ENCODE results near the gene RASSF8. TPM values are rescaled to one million over a fixed set of nuclear protein-coding genes. Genes with fewer than 3 reads are reported as not detected.

RASSF8 gene
- total and polyA plus RNA-seq, 2 experiments from 2014 or later: 11.5 to 30.6 TPM

DNA sequence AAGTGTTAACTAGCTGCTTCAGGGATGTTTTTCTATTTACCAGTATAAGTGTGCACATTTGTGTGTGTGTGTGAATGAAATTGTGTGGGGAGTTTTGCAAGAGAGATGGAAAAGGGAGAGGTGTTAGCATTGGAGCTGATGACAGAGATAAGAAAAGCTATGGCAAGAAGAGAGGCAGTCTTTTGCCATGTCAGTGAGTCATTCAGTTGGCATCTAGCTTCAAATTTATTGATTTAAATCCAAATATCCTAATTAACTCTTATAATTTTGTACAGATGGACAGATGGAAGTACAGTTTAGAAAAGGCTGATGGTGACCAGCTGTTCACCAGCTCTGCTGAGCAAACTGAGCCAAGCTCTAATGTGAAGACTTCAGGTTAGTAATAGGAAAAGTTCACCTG lies 169.7 kb downstream of the RASSF8 start:
- 0 out of 2 replicates have a peak, but pooled peaks cover 4% of the 10 kb centered on the region for H4K20me1 ChIP-seq (replicated peaks; ENCODE audit: insufficient read depth)
- ATAC-seq (no peak), DNase-seq (ENCODE audit: low spot score) (no peak)
- H3K79me2 ChIP-seq (replicated peaks; ENCODE audit: insufficient read depth): no peaks in the 10 kb centered on the region
- peaks cover 33% of the 10 kb centered on the region for H3K4me1 Mint-ChIP-seq
- peaks cover 61% of the 10 kb centered on the region for H3K27me3 Mint-ChIP-seq (ENCODE audit: insufficient read depth, low read depth, poor library complexity)
- no peak overlapping the region for H3K27ac ChIP-seq (ENCODE audit: low read depth)
- H3K9me2 ChIP-seq (ENCODE audit: insufficient read depth): no peaks in the 10 kb centered on the region
- H2AFZ ChIP-seq: no peak overlapping the region
- TF ChIP-seq, protein P1, sequence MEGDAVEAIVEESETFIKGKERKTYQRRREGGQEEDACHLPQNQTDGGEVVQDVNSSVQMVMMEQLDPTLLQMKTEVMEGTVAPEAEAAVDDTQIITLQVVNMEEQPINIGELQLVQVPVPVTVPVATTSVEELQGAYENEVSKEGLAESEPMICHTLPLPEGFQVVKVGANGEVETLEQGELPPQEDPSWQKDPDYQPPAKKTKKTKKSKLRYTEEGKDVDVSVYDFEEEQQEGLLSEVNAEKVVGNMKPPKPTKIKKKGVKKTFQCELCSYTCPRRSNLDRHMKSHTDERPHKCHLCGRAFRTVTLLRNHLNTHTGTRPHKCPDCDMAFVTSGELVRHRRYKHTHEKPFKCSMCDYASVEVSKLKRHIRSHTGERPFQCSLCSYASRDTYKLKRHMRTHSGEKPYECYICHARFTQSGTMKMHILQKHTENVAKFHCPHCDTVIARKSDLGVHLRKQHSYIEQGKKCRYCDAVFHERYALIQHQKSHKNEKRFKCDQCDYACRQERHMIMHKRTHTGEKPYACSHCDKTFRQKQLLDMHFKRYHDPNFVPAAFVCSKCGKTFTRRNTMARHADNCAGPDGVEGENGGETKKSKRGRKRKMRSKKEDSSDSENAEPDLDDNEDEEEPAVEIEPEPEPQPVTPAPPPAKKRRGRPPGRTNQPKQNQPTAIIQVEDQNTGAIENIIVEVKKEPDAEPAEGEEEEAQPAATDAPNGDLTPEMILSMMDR (conservative IDR thresholded peaks at IDR 0.05; ENCODE audit: low read depth in 2 of 2): no peak
- no peak for TF ChIP-seq CREB1 (CRISPR knock-in tag; IDR thresholded peaks at IDR 0.05; ENCODE audit: low read depth)
- no peak for TF ChIP-seq EZH2phosphoT487 (IDR thresholded peaks at IDR 0.05; ENCODE audit: unreplicated experiment)
- TF ChIP-seq ZNF114 (CRISPR knock-in tag; IDR thresholded peaks at IDR 0.05): no peak
- TF ChIP-seq NANOG (IDR thresholded peaks at IDR 0.05; ENCODE audit: borderline replicate concordance): no peak
- TF ChIP-seq JUNB (IDR thresholded peaks at IDR 0.05; ENCODE audit: unreplicated experiment): no peak
- no peak for TF ChIP-seq REST (IDR thresholded peaks at IDR 0.05; ENCODE audit: unreplicated experiment)
- TF ChIP-seq, protein P2, sequence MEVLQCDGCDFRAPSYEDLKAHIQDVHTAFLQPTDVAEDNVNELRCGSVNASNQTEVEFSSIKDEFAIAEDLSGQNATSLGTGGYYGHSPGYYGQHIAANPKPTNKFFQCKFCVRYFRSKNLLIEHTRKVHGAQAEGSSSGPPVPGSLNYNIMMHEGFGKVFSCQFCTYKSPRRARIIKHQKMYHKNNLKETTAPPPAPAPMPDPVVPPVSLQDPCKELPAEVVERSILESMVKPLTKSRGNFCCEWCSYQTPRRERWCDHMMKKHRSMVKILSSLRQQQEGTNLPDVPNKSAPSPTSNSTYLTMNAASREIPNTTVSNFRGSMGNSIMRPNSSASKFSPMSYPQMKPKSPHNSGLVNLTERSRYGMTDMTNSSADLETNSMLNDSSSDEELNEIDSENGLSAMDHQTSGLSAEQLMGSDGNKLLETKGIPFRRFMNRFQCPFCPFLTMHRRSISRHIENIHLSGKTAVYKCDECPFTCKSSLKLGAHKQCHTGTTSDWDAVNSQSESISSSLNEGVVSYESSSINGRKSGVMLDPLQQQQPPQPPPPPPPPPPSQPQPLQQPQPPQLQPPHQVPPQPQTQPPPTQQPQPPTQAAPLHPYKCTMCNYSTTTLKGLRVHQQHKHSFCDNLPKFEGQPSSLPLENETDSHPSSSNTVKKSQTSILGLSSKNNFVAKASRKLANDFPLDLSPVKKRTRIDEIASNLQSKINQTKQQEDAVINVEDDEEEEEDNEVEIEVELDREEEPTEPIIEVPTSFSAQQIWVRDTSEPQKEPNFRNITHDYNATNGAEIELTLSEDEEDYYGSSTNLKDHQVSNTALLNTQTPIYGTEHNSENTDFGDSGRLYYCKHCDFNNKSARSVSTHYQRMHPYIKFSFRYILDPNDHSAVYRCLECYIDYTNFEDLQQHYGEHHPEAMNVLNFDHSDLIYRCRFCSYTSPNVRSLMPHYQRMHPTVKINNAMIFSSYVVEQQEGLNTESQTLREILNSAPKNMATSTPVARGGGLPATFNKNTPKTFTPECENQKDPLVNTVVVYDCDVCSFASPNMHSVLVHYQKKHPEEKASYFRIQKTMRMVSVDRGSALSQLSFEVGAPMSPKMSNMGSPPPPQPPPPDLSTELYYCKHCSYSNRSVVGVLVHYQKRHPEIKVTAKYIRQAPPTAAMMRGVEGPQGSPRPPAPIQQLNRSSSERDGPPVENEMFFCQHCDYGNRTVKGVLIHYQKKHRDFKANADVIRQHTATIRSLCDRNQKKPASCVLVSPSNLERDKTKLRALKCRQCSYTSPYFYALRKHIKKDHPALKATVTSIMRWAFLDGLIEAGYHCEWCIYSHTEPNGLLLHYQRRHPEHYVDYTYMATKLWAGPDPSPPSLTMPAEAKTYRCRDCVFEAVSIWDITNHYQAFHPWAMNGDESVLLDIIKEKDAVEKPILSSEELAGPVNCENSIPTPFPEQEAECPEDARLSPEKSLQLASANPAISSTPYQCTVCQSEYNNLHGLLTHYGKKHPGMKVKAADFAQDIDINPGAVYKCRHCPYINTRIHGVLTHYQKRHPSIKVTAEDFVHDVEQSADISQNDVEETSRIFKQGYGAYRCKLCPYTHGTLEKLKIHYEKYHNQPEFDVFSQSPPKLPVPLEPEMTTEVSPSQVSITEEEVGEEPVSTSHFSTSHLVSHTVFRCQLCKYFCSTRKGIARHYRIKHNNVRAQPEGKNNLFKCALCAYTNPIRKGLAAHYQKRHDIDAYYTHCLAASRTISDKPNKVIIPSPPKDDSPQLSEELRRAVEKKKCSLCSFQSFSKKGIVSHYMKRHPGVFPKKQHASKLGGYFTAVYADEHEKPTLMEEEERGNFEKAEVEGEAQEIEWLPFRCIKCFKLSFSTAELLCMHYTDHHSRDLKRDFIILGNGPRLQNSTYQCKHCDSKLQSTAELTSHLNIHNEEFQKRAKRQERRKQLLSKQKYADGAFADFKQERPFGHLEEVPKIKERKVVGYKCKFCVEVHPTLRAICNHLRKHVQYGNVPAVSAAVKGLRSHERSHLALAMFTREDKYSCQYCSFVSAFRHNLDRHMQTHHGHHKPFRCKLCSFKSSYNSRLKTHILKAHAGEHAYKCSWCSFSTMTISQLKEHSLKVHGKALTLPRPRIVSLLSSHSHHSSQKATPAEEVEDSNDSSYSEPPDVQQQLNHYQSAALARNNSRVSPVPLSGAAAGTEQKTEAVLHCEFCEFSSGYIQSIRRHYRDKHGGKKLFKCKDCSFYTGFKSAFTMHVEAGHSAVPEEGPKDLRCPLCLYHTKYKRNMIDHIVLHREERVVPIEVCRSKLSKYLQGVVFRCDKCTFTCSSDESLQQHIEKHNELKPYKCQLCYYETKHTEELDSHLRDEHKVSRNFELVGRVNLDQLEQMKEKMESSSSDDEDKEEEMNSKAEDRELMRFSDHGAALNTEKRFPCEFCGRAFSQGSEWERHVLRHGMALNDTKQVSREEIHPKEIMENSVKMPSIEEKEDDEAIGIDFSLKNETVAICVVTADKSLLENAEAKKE (CRISPR knock-in tag; IDR thresholded peaks at IDR 0.05): no peak
- no peak for TF ChIP-seq ETS1 (IDR thresholded peaks at IDR 0.05)
- no peak for TF ChIP-seq POLR2AphosphoS5 (IDR thresholded peaks at IDR 0.05; ENCODE audit: low read depth)
- TF ChIP-seq STAT1 (IDR thresholded peaks at IDR 0.05; ENCODE audit: unreplicated experiment): no peak
- TF ChIP-seq EZH2 (IDR thresholded peaks at IDR 0.05; ENCODE audit: low read depth, unreplicated experiment): no peak
- TF ChIP-seq ZNF331 (CRISPR knock-in tag; IDR thresholded peaks at IDR 0.05; ENCODE audit: low read depth): no peak
- no peak overlapping the region for H3K4me2 ChIP-seq
- H3K4me3 ChIP-seq: no peak overlapping the region
- peaks cover 2% of the 10 kb centered on the region; the same call in 1 of the 3 replicates for H3K9me3 Mint-ChIP-seq
- no peak overlapping the region for H3K27ac Mint-ChIP-seq
- H3K27me3 ChIP-seq (ENCODE audit: insufficient read depth): peaks cover 84% of the 10 kb centered on the region
- H3K4me1 ChIP-seq (ENCODE audit: insufficient read depth): peaks cover 25% of the 10 kb centered on the region
- H3F3A ChIP-seq (replicated peaks; ENCODE audit: low read depth): peaks cover 13% of the 10 kb centered on the region; the same call in 1 of the 2 replicates
- no peaks in the 10 kb centered on the region for H3K36me3 ChIP-seq (ENCODE audit: insufficient read depth)
- H3K4me3 Mint-ChIP-seq: no peak overlapping the region
- H3K36me3 Mint-ChIP-seq (ENCODE audit: low read depth): no peaks in the 10 kb centered on the region
